OCI-LY7 (cell line): ENCODE measurements around the gene KIAA1671. TPM values are rescaled to one million over a fixed set of nuclear protein-coding genes. Genes with fewer than 3 reads are reported as not detected.

Source experiments
- BruUV-seq: library from RNA; stranded (reverse); fragments of 400-500 nt; replicated peaks from 2 replicates; lab custom pipeline; 2021; lab: Mats Ljungman, UMichigan
- CTCF ChIA-PET: fragments of 300-600 bp; sonication (Branson Sonifier 250); formaldehyde crosslinking; loops from one replicate; lab custom pipeline; 2022; ENCODE audit warnings: antibody characterized with exemption; ENCODE audit not compliant: unreplicated experiment; lab: Charles Lee
- POLR2A ChIA-PET: fragments of 300-600 bp; sonication (Branson Sonifier 250); formaldehyde crosslinking; loops from one replicate; lab custom pipeline; 2022; ENCODE audit warnings: antibody characterized with exemption; lab: Charles Lee
- DNase-seq: peaks from one replicate; pipeline ENCODE4 v3.0.0-alpha.2; 2015; ENCODE audit warnings: low spot score
- H2AFZ ChIP-seq: fragments of 200-600 bp; sonication (generic), shearing (Covaris generic); 2 replicates; pipeline ENCODE4 v1.6.1; 2014; ENCODE audit warnings: mild to moderate bottlenecking, antibody characterized with exemption, low read length, moderate library complexity
- H3K27ac ChIP-seq: fragments of 200-600 bp; sonication (generic); 2 replicates; pipeline ENCODE4 v1.5.1; 2014; ENCODE audit warnings: mixed run types, low read depth, mild to moderate bottlenecking, moderate library complexity, low read length, inconsistent platforms; ENCODE audit not compliant: poor library complexity, severe bottlenecking
- H3K36me3 ChIP-seq: fragments of 200-600 bp; sonication (generic); 2 replicates; pipeline ENCODE4 v1.6.1; 2014; ENCODE audit warnings: mild to moderate bottlenecking, antibody characterized with exemption, low read length, moderate library complexity, mixed read lengths; ENCODE audit not compliant: insufficient read depth
- H3K4me1 ChIP-seq: fragments of 200-600 bp; sonication (generic); 2 replicates; pipeline ENCODE4 v1.5.1; 2014; ENCODE audit warnings: mild to moderate bottlenecking, low read length; ENCODE audit not compliant: insufficient read depth, poor library complexity, severe bottlenecking
- H3K4me2 ChIP-seq: fragments of 200-600 bp; sonication (generic); 2 replicates; pipeline ENCODE4 v1.6.1; 2014; ENCODE audit warnings: mild to moderate bottlenecking, low read length
- H3K4me3 ChIP-seq: fragments of 200-600 bp; sonication (generic); 2 replicates; pipeline ENCODE4 v1.5.1; 2014; ENCODE audit warnings: mild to moderate bottlenecking, low read depth, low read length; ENCODE audit not compliant: poor library complexity, severe bottlenecking
- H3K79me2 ChIP-seq: fragments of 200-600 bp; sonication (generic); 2 replicates; pipeline ENCODE4 v1.6.1; 2016; ENCODE audit warnings: low read depth, mild to moderate bottlenecking, low read length, moderate library complexity, mixed read lengths; ENCODE audit not compliant: insufficient read depth
- H3K9me2 ChIP-seq: fragments of 200-600 bp; sonication (generic); 2 replicates; pipeline ENCODE4 v1.6.1; 2016; ENCODE audit warnings: mild to moderate bottlenecking, low read length, mixed read lengths; ENCODE audit not compliant: insufficient read depth
- H3K9me3 ChIP-seq: fragments of 200-600 bp; sonication (generic); 2 replicates; pipeline ENCODE4 v1.6.1; 2014; ENCODE audit warnings: mild to moderate bottlenecking, mixed run types, low read length, mixed read lengths
- H4K20me1 ChIP-seq: fragments of 200-600 bp; sonication (generic); 2 replicates; pipeline ENCODE4 v1.6.1; 2014; ENCODE audit warnings: mild to moderate bottlenecking, antibody characterized with exemption, low read length, moderate library complexity, mixed read lengths; ENCODE audit not compliant: insufficient read depth
- EZH2phosphoT487 ChIP-seq: fragments of 200-600 bp; sonication (generic); IDR thresholded peaks from 2 replicates; pipeline ENCODE4 v1.6.1; 2018; ENCODE audit warnings: low read depth, borderline replicate concordance, mild to moderate bottlenecking, mixed run types, antibody characterized with exemption, low read length, moderate library complexity, mixed read lengths
- intact Hi-C: fragments of 100-400 bp; cut with micrococcal nuclease; formaldehyde crosslinking; loops from one replicate; pipeline ENCODE4 v1.10.0; 2022; ENCODE audit not compliant: unreplicated experiment
- total RNA-seq, 2 experiments: library from RNA; depleted of rRNA in 1 of 2; stranded (reverse); fragments of >200 nt in 1 of 2; shearing (Covaris generic) in 1 of 2; gene quantifications; 2 replicates each; pipeline ENCODE4 v1.2.3, GENCODE V29; 2014 to 2022
- TF ChIP-seq, protein P1 (sequence below): fragments of 200-600 bp; sonication (generic); conservative IDR thresholded peaks from 2 replicates; pipeline ENCODE4 v1.5.1; 2014; ENCODE audit warnings: mild to moderate bottlenecking, antibody characterized with exemption, low read length, moderate library complexity, mixed read lengths

KIAA1671 gene
- total RNA-seq, 2 experiments from 2014 or later = not detected

DNA sequence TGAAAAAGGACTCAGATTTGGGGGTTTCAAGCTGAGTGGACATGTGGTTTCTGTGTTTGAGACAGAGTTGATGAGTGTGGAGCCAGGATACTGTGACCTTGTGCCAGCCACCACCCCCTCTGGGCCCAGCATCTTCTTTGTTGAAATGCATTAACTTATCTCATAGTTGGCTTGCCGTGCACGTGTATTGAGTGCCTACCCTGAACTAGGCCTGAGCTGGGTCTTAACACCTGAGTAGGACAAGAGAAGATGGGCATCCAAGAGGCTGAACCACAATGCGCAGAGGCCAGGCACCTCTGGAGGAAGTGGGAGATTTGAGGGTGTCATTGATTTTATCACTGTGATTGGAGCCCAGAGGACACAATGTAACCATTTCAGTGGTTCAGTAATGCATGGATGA is 129.6 kb downstream of the KIAA1671 start:
- no peak for TF ChIP-seq EZH2phosphoT487
- TF ChIP-seq, protein P1, sequence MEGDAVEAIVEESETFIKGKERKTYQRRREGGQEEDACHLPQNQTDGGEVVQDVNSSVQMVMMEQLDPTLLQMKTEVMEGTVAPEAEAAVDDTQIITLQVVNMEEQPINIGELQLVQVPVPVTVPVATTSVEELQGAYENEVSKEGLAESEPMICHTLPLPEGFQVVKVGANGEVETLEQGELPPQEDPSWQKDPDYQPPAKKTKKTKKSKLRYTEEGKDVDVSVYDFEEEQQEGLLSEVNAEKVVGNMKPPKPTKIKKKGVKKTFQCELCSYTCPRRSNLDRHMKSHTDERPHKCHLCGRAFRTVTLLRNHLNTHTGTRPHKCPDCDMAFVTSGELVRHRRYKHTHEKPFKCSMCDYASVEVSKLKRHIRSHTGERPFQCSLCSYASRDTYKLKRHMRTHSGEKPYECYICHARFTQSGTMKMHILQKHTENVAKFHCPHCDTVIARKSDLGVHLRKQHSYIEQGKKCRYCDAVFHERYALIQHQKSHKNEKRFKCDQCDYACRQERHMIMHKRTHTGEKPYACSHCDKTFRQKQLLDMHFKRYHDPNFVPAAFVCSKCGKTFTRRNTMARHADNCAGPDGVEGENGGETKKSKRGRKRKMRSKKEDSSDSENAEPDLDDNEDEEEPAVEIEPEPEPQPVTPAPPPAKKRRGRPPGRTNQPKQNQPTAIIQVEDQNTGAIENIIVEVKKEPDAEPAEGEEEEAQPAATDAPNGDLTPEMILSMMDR = no peak
- Histone ChIP-seq H3K4me3 (no peak overlapping the region), H3K4me1 (peaks cover 9% of the 10 kb centered on the region), H3K79me2 (no peaks in the 10 kb centered on the region), H2AFZ (no peak overlapping the region), H3K9me3 (no peaks in the 10 kb centered on the region), H3K9me2 (no peaks in the 10 kb centered on the region), H3K27ac (no peak overlapping the region), H3K36me3 (no peaks in the 10 kb centered on the region), H4K20me1 (no peaks in the 10 kb centered on the region), H3K4me2 (no peak overlapping the region)
- no TSS peak for BruUV-seq
- intact Hi-C loops = loop anchor here (10.0 kb wide), 1 partner anchor 253 kb away; no protein-coding TSS in a partner anchor
- POLR2A ChIA-PET = interaction anchor here (0.6 to 0.7 kb wide), 2 partner anchors 23 to 87 kb away, joined by 3 to 5 read pairs; no protein-coding TSS in a partner anchor
- DNase-seq = no peak
- CTCF ChIA-PET = no interaction called here

DNA sequence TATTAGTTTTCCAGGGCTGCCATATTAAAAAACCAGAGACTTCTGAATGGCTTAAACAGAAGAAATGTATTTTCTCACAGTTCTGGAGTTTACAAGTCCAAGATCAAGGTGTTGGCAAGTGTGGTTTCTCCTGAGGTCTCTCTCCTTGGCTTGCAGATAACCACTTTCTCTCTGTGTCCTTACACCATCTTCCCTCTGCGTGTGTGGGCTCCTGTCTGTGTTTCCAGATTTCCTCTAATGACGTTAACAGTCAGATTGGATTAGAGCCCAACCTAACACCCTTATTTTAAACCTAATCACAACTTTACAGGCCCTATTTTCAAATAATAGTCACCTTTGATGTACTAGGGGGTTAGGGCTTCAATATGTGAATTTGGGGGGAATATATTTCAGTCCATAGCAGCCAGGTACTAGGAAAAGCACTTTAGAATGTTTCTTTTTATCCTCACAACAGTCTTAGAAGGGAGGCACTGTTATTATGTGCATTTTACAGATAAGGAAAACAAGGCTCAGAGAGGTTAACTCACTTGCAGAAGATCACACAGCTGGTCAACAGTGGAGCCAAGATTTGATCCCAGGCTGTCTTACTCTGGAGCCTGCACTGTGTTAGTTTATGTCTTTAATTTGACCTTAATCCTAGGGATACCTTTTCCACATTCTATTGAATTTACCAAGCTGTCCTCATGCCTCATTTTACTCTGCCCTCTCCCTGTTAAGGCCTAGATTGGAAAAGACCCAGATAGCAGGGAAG is 130.7 kb downstream of the KIAA1671 start:
- Histone ChIP-seq H4K20me1 (no peaks in the 10 kb centered on the region), H3K4me2 (no peak overlapping the region), H3K27ac (no peak overlapping the region), H3K36me3 (no peaks in the 10 kb centered on the region), H3K9me2 (no peaks in the 10 kb centered on the region), H3K79me2 (no peaks in the 10 kb centered on the region), H3K9me3 (no peaks in the 10 kb centered on the region), H2AFZ (no peak overlapping the region), H3K4me1 (peaks cover 9% of the 10 kb centered on the region), H3K4me3 (no peak overlapping the region)
- BruUV-seq = no TSS peak
- CTCF ChIA-PET = no interaction called here
- POLR2A ChIA-PET = no interaction called here
- intact Hi-C loops = loop anchor here (10.0 kb wide), 1 partner anchor 252 kb away; no protein-coding TSS in a partner anchor
- TF ChIP-seq EZH2phosphoT487 = no peak
- TF ChIP-seq, protein P1 = no peak
- no peak for DNase-seq

DNA sequence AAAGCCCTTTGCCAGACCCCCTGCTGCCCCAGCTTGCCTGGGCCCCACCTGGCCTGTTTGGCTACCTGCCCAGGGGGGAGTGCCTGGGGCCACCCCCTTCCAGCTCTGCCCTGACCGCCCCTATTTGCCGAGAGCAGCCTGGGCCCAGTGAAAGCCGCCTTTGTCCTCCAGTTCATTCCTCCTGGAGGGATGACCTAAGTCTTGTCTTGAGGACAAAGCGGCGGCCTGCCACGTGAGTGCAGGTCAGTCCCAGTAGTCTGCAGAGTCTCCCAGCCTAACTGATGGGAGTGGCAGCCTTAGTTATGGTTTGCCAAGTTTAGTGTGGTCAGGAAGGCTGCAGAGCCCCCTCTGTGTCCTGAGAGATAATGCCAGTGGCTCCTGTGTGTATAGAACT is 131.3 kb downstream of the KIAA1671 start:
- H2AFZ ChIP-seq = no peak overlapping the region
- no peaks in the 10 kb centered on the region for H3K79me2 ChIP-seq
- no peaks in the 10 kb centered on the region for H3K36me3 ChIP-seq
- DNase-seq = no peak
- no TSS peak for BruUV-seq
- no peak overlapping the region for H3K4me2 ChIP-seq
- no peak overlapping the region for H3K4me3 ChIP-seq
- no peak overlapping the region for H3K27ac ChIP-seq
- H3K9me3 ChIP-seq = no peaks in the 10 kb centered on the region
- no peaks in the 10 kb centered on the region for H3K9me2 ChIP-seq
- ChIA-PET POLR2A (no interaction called here), CTCF (no interaction called here)
- peaks cover 9% of the 10 kb centered on the region for H3K4me1 ChIP-seq
- TF ChIP-seq, protein P1 = no peak
- TF ChIP-seq EZH2phosphoT487 = no peak
- intact Hi-C loops = loop anchor here (10.0 kb wide), 1 partner anchor 251 kb away; no protein-coding TSS in a partner anchor
- no peaks in the 10 kb centered on the region for H4K20me1 ChIP-seq
